Stimulated activated CD4-positive, alpha-beta T cell treated with anti-CD3 and anti-CD28 coated beads, TNF-alpha, amount 100 ng/mL, for 1 hour (primary cell): ENCODE data around the gene ABHD4.
"Not testable (repeated sequence)": the region's sequence is repeated elsewhere in the genome, so short reads cannot be mapped to it uniquely, and the experiment has no call there.

Source experiments
- DNase-seq, 3 donors: peaks; one replicate each; pipeline ENCODE4 v3.0.0-alpha.2; 2020; ENCODE audit warnings: low read depth in 3 of 3, low spot score in 1 of 3

Gene ABHD4

DNA sequence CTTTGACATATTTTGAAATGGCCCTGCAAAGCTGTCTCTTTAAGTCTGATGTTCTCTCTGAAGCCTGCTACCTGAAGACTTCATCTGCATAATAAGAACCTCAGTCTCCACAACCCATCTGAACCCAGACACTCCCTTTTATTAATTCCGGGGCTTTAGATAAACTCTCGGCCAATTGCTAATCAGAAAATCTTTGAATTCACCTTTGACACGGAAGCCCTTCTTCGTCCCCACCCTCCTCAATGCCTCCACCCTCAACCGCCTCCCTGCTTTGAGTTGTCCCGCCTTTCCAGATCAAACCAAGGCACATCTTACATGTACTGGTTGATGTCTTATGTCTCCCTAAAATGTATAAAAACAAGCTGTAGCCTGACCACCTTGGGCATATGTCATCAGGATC is 28.5 kb downstream of the ABHD4 start:
- DNase-seq: no peak

DNA sequence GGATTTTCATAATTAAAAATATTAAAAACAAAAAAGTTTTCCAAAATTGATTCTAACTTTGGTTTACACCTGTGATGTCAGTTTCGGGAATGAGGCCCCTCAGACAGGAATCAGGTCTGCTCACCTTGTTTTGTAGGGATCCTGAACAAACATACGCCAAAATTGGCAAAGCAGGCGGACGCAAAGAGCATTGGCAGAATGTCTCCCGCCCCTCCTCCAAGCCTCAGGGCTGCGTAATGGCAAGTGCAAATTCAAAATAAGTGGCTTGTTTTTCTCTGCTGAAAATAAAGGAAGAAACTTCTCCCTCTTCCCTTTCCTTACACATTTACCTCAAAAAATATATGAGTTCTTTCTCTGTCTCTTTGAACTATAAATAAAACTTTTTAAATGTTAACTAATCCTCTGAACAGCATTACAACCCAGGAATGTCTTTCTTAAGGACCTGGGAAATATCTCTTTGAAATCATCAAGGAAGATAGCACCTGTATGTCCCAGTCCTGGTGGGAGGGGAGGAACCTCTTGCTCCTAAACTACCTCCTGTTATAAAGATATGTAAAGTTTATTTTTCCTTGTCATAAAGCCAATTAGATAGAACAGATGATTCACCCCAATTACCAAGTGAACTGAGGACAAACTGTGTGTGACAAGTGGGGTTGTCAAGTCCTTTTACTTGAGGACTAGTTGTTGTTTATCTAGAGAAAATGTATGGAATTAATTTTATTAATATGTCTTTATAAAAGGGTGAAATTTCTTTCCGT is 29.6 kb downstream of the ABHD4 start:
- DNase-seq: no peak

DNA sequence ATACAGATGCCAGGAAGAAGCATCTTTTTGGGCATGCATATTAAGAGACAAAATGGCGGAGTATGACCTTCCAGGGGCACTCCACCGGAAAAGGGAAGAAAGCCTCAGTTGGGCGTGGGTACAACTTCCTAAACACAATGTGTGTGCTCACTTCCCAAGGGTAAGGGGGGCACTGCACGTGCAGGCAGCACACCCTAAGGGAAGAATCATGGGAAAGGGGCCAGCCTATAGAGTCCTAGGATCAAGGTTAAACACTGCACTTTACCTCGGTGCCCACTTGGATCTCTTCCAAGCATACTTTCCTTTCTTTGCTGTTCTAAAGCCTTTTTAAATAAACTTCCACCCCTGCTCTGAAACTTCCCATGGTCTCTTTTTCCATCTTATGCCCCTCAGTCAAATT is 31.3 kb downstream of the ABHD4 start:
- no peak for DNase-seq

GRCh38 chr14:22630066-22630465 is 32.0 kb downstream of the ABHD4 start:
- no peak for DNase-seq

GRCh38 chr14:22630486-22630885 is 32.4 kb downstream of the ABHD4 start:
- DNase-seq: no peak

DNA sequence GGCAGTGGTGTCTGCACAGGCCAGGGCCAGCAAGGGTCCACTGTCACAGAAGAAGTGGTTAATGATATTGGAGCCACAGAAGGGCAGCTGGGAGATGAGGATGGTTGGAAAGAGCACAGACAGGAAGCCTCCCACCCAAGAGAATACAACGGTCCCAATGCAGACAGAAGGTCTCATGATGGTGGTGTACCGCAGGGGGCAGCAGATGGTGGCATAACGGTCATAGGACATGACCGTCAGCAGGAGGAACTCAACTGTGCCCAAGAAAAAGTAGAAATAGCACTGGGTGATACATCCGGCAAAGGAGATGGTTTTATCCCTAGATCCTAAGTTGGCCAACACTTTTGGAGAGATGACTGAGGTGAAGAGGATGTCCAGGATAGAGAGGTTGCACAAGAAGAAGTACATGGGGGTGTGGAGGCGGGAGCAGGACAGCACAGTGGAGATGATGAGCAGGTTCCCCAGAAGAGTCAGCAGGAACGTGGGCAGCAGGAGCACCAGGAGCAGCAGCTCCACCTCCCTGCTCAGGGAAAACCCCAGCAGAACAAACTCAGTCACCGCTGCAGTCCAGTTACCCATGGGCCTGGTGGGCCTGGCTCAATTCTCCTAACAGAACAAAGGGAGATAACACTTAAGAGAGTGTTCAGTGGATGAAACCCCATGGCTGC is 36.3 kb downstream of the ABHD4 start:
- DNase-seq: no peak

DNA sequence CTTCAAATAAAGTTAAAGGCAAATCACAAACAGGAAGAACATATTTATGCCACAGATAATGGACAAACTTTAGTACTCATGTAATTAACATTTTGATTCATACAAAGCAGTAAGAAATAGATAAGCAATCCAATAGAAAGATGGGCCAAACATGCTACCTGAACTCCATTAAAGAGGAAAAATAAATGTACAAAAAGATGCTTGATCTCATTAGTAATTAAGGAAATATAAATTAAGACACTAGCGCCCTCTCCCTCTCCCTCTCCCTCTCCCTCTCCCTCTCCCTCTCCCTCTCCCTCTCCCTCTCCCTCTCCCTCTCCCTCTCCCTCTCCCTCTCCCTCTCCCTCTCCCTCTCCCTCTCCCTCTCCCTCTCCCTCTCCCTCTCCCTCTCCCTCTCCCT is 37.9 kb downstream of the ABHD4 start:
- not testable (repeated sequence) for DNase-seq

DNA sequence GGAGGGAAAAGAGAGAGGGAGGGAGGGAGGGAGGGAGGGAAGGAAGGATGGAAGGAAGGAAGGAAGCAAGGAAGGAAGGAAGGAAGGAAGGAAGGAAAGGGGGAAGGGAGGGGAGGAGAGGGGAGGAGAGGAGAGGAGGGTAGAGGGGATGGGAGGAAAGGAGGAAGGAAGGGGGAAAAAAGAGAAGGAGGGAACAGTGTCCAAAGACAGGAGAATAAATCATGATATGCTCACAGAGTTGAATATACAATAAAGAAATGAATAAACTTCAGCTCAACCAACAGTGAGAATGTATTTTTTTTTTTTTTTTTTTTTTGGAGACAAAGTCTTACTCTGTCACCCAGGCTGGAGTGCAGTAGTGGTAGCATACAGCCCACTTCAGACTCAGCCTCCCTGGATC is 42.1 kb downstream of the ABHD4 start:
- DNase-seq: no peak

DNA sequence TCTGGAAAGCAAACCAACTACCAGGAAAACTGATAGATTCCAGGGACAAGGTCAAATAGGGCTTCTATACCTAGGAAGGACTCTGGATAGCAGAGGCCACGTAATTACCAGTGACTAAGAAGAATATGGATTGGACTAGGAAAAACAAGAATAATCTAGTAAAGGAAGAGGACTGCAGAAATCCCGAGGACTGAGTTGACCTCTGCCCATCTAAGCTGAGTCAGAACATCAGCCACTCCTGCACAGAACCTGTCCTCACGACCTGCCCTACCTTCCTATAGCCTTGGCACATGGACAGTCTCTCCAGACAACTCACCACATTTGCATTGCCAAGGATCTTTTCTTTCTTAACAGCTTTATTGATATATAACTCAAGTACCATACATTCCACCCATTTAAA is 43.7 kb downstream of the ABHD4 start:
- DNase-seq: no peak

GRCh38 chr14:22644305-22644635 is 46.2 kb downstream of the ABHD4 start, which contains the start of gene OR6J1:
Gene OR6J1 (minus strand): TSS chr14:22644352. CDS start chr14:22634811, 9,541 bp downstream.
- no peak for DNase-seq

- DNase-seq: no peak
Measured at GRCh38 chr14:22646570-22647254, 48.6 kb downstream of the ABHD4 start.

GRCh38 chr14:22648506-22648905 is 50.4 kb downstream of the ABHD4 start:
- DNase-seq: no peak

DNA sequence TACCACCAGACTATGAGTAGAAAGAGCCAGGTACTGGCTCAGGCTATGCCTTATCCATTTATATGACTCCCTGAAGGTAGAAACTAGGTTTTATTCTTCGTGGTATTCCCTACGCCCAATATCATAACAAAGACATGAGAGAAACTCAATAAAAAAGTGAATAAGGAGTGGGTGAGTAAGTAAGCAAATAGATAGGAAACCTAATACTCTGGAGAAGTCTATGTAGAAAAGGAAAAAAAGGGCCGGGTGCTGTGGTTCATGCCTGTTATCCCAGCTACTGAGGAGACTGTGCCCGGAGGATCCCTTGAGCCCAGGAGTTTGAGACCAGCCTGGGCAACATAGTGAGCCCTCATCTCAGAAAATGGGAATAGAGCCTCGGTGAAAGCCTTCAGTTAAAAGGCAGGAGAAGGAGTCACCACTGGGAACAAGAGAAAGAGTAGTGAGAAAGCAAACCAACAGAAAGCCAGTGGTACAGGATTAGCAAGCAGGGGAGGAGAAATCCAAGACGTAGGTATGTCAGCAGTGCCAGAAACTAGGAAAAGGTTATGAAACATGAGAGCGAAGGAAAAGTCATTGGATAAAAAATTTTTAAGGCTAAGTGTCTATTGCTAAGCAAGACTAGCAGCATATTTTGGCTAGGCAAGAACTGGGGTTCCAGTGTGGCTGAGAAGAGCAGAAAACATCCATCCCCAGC is 52.1 kb downstream of the ABHD4 start:
- no peak for DNase-seq

- no peak for DNase-seq
Measured at GRCh38 chr14:22650960-22651521, 52.9 kb downstream of the ABHD4 start.

- no peak for DNase-seq
Measured at GRCh38 chr14:22651586-22651985, 53.5 kb downstream of the ABHD4 start.

DNA sequence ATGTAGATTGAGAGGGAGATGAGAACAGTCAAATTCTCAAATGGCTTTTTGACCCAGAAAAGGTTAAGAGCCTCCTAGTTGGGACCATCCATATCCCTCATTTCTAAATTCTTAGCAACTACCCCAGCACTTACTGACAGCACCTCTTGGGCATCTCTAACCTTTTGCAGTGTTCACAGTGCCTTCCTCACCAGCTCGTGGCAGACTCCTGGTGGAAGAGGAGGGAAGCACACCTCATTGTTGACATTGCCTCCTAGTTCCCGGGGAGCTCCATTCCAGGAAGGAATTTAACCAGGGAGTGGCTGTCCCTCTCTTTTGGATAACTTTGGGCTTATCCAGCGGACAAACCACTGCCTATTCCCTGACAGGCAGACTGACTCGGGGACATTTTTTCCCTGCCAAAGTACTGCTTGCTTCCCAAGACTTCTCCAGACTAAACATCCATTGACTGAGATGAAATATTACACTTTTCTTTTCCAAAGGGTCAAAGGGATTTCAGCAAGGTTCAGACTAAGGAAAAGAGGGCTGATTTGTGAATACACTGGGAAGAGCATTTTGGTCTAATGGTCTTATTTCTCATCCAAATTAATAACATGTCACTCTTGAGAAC is 55.0 kb downstream of the ABHD4 start:
- peak in 2 of 3 donors; percentile 8 to 24 for DNase-seq

GRCh38 chr14:22656226-22656625 is 58.1 kb downstream of the ABHD4 start:
- DNase-seq: no peak

- DNase-seq: no peak
Measured at GRCh38 chr14:22656945-22657731, 59.0 kb downstream of the ABHD4 start.

- no peak for DNase-seq
Measured at GRCh38 chr14:22657861-22658260, 59.8 kb downstream of the ABHD4 start.

DNA sequence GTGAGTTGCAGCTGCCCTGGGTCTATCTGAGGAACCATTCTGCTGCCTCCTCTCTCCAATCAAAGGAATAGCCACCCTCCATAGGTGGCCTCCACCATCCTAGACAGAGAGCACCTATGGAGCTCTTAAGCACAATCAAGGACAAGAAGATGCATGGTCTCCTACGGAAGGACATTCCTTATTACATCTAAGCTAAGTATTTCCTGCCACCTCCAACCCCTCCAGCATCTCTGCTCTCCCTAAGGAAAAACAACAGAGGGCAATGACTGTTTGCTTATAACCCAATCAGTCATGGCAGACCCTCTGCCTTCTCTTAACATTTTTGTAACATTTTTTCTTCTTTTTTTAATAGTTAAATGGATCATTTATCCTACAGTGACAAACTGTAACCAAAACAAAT is 60.8 kb downstream of the ABHD4 start:
- DNase-seq: no peak
